Mesendoderm (in vitro differentiated cells): ENCODE results near the gene KRTAP24-1.

Source experiments
- DNase-seq: peaks from one replicate; pipeline ENCODE4 v3.0.0; 2013
- H2AK5ac ChIP-seq: 2 replicates; pipeline ENCODE4 v1.6.1; 2013; ENCODE audit warnings: low read length, inconsistent platforms
- H2BK120ac ChIP-seq: 2 replicates; pipeline ENCODE4 v1.6.1; 2013; ENCODE audit warnings: low read depth, mild to moderate bottlenecking, low read length, moderate library complexity, mixed read lengths
- H2BK15ac ChIP-seq: replicated peaks from 2 replicates; pipeline ENCODE4 v1.6.1; 2013; ENCODE audit warnings: low read depth, mild to moderate bottlenecking, moderate library complexity
- H2BK5ac ChIP-seq: 2 replicates; pipeline ENCODE4 v1.6.1; 2013; ENCODE audit warnings: low read length, inconsistent platforms
- H3K18ac ChIP-seq: 2 replicates; pipeline ENCODE4 v1.6.1; 2013; ENCODE audit warnings: mild to moderate bottlenecking, low read length, mixed read lengths
- H3K23ac ChIP-seq: one replicate; pipeline ENCODE4 v1.6.1; 2013; ENCODE audit warnings: low read length
- H3K27ac ChIP-seq: 2 replicates; pipeline ENCODE4 v1.5.1; 2013; ENCODE audit warnings: low read depth, mild to moderate bottlenecking, inconsistent platforms, low read length, moderate library complexity
- H3K27me3 ChIP-seq: 2 replicates; pipeline ENCODE4 v1.6.1; 2013; ENCODE audit warnings: low read length, control low read depth, mild to moderate bottlenecking, inconsistent platforms; ENCODE audit not compliant: insufficient read depth, poor library complexity
- H3K36me3 ChIP-seq: 2 replicates; pipeline ENCODE4 v1.6.1; 2013; ENCODE audit warnings: low read length, inconsistent platforms; ENCODE audit not compliant: control insufficient read depth, insufficient read depth
- H3K4ac ChIP-seq: one replicate; pipeline ENCODE4 v1.6.1; 2013; ENCODE audit warnings: low read depth, mild to moderate bottlenecking, low read length, moderate library complexity
- H3K4me1 ChIP-seq: 2 replicates; pipeline ENCODE4 v1.6.1; 2013; ENCODE audit warnings: low read depth, low read length, inconsistent platforms; ENCODE audit not compliant: control insufficient read depth
- H3K4me2 ChIP-seq: 2 replicates; pipeline ENCODE4 v1.6.1; 2013; ENCODE audit warnings: low read length
- H3K4me3 ChIP-seq: 2 replicates; pipeline ENCODE4 v1.5.1; 2013; ENCODE audit warnings: mild to moderate bottlenecking, low read length
- H3K56ac ChIP-seq: one replicate; pipeline ENCODE4 v1.6.1; 2013; ENCODE audit warnings: low read length
- H3K79me1 ChIP-seq: 2 replicates; pipeline ENCODE4 v1.6.1; 2013; ENCODE audit warnings: low read length, inconsistent platforms
- H3K79me2 ChIP-seq: 2 replicates; pipeline ENCODE4 v1.6.1; 2013; ENCODE audit warnings: mild to moderate bottlenecking, low read length; ENCODE audit not compliant: control insufficient read depth, insufficient read depth
- H3K9ac ChIP-seq: 2 replicates; pipeline ENCODE4 v1.6.1; 2013; ENCODE audit warnings: low read length, inconsistent platforms
- H4K5ac ChIP-seq: one replicate; pipeline ENCODE4 v1.6.1; 2013; ENCODE audit warnings: low read length
- H4K8ac ChIP-seq: one replicate; pipeline ENCODE4 v1.6.1; 2013; ENCODE audit warnings: low read depth, mild to moderate bottlenecking, control low read depth, low read length, moderate library complexity
- WGBS: extraction: QIAGEN DNeasy Blood & Tissue Kit; methylation state at CpG from one replicate; pipeline ENCODE4 v1.1.7; 2013; ENCODE audit warnings: low lambda C conversion rate, missing lambda C conversion rate; ENCODE audit not compliant: insufficient coverage; ENCODE audit errors: extremely low coverage; 5-methylcytosine and 5-hydroxymethylcytosine counted together

The KRTAP24-1 gene

DNA sequence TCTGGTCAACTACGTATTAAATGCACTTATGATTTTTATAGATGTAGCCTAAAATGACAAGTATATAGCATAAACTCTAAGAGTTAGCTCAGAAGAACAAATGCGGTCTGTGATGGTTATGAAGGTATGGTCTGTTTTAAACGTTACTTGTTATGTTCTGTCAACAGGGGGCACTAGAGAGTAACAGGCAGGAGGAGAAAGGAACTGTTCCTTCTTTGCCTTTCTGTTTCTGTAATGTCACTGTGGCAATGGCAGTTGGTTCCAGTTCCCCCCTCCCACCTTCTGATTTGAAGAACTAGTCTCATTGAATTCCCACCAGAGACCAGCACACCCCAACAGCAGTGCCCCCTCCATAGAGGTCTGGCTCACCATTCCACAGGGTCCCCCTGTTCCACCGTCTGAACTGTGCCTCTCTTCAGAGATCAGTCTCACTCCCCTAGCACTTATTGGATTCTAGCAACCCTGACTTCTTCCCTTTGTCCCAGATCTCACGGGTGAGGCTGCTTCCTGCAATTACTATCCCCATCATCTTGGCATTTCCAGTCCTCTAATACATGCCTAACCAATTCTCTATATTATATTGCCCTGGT is 14.0 kb downstream of the KRTAP24-1 start:
- Histone ChIP-seq H3K4me2 (no peak overlapping the region), H3K79me2 (no peaks in the 10 kb centered on the region), H3K79me1 (no peaks in the 10 kb centered on the region), H2BK15ac (no peak overlapping the region), H4K8ac (no peak overlapping the region), H3K56ac (no peak overlapping the region), H2BK5ac (no peak overlapping the region), H3K27me3 (no peaks in the 10 kb centered on the region), H3K36me3 (no peaks in the 10 kb centered on the region), H3K4ac (no peak overlapping the region), H3K27ac (no peak overlapping the region), H2AK5ac (no peak overlapping the region), H3K23ac (no peak overlapping the region), H3K9ac (no peak overlapping the region), H3K4me3 (no peak overlapping the region), H3K4me1 (no peaks in the 10 kb centered on the region), H3K18ac (no peak overlapping the region), H4K5ac (no peak overlapping the region), H2BK120ac (no peak overlapping the region)
- peak; percentile 77 for DNase-seq
- WGBS = no CpG with 5 or more reads among the region's 5 CpGs

- no peak overlapping the region for H3K27ac ChIP-seq
- H3K4me1 ChIP-seq = no peaks in the 10 kb centered on the region
- H3K4ac ChIP-seq = no peak overlapping the region
- no peak overlapping the region for H3K9ac ChIP-seq
- no peaks in the 10 kb centered on the region for H3K79me2 ChIP-seq
- DNase-seq = peak; percentile 83
- no peaks in the 10 kb centered on the region for H3K79me1 ChIP-seq
- H3K4me2 ChIP-seq = no peak overlapping the region
- no peak overlapping the region for H2AK5ac ChIP-seq
- H4K5ac ChIP-seq = no peak overlapping the region
- H3K23ac ChIP-seq = no peak overlapping the region
- H3K27me3 ChIP-seq = no peaks in the 10 kb centered on the region
- H3K36me3 ChIP-seq = no peaks in the 10 kb centered on the region
- H3K56ac ChIP-seq = no peak overlapping the region
- H4K8ac ChIP-seq = no peak overlapping the region
- no peak overlapping the region for H3K18ac ChIP-seq
- no peak overlapping the region for H2BK5ac ChIP-seq
- H3K4me3 ChIP-seq = no peak overlapping the region
- WGBS = no CpG with 5 or more reads among the region's 4 CpGs
- H2BK120ac ChIP-seq = no peak overlapping the region
- no peak overlapping the region for H2BK15ac ChIP-seq
Measured at GRCh38 chr21:30257773-30258172, 25.0 kb downstream of the KRTAP24-1 start.

DNA sequence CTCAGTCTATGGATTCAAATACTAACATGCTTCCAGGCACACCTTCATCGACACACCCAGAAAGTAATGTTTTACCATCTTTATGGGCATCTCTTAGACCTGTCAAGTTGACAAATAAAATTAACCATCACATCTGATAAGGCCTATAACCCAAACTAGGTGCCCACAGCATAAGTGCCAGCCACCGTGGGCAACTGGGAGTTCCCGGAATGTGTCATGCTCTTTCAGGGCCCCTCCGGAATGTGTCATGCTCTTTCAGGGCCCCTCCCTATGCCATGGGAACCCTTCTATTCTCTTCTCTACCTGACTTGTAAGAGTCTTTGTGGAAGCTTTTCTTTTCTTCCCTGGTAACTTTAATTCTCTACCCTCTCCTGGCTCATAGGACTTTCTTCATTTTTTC is 26.6 kb downstream of the KRTAP24-1 start:
- no peak overlapping the region for H3K27ac ChIP-seq
- DNase-seq = no peak
- no peak overlapping the region for H3K4ac ChIP-seq
- no peak overlapping the region for H3K4me3 ChIP-seq
- H3K79me2 ChIP-seq = no peaks in the 10 kb centered on the region
- H3K23ac ChIP-seq = no peak overlapping the region
- no peak overlapping the region for H3K4me2 ChIP-seq
- H3K56ac ChIP-seq = no peak overlapping the region
- H4K5ac ChIP-seq = no peak overlapping the region
- H3K79me1 ChIP-seq = no peaks in the 10 kb centered on the region
- H2AK5ac ChIP-seq = no peak overlapping the region
- no peaks in the 10 kb centered on the region for H3K36me3 ChIP-seq
- H2BK5ac ChIP-seq = no peak overlapping the region
- no peak overlapping the region for H4K8ac ChIP-seq
- H3K9ac ChIP-seq = no peak overlapping the region
- WGBS = no CpG with 5 or more reads among the region's 4 CpGs
- H2BK15ac ChIP-seq = no peak overlapping the region
- H2BK120ac ChIP-seq = no peak overlapping the region
- H3K18ac ChIP-seq = no peak overlapping the region
- H3K4me1 ChIP-seq = no peaks in the 10 kb centered on the region
- no peaks in the 10 kb centered on the region for H3K27me3 ChIP-seq

GRCh38 chr21:30255679-30256078 is 27.1 kb downstream of the KRTAP24-1 start:
- H3K9ac ChIP-seq = no peak overlapping the region
- no peaks in the 10 kb centered on the region for H3K36me3 ChIP-seq
- H4K5ac ChIP-seq = no peak overlapping the region
- no peak overlapping the region for H3K23ac ChIP-seq
- no peaks in the 10 kb centered on the region for H3K79me1 ChIP-seq
- no peaks in the 10 kb centered on the region for H3K79me2 ChIP-seq
- H3K4ac ChIP-seq = no peak overlapping the region
- no peak overlapping the region for H2AK5ac ChIP-seq
- no peak overlapping the region for H3K27ac ChIP-seq
- no peak overlapping the region for H4K8ac ChIP-seq
- H2BK15ac ChIP-seq = no peak overlapping the region
- no peak overlapping the region for H3K56ac ChIP-seq
- H3K18ac ChIP-seq = no peak overlapping the region
- no peak for DNase-seq
- no peaks in the 10 kb centered on the region for H3K27me3 ChIP-seq
- H3K4me3 ChIP-seq = no peak overlapping the region
- H2BK5ac ChIP-seq = no peak overlapping the region
- no peak overlapping the region for H2BK120ac ChIP-seq
- no peaks in the 10 kb centered on the region for H3K4me1 ChIP-seq
- no CpG with 5 or more reads among the region's 1 CpG for WGBS
- no peak overlapping the region for H3K4me2 ChIP-seq

- Histone ChIP-seq H3K79me1 (no peaks in the 10 kb centered on the region), H3K27ac (no peak overlapping the region), H2BK5ac (no peak overlapping the region), H3K4me2 (no peak overlapping the region), H3K4me3 (no peak overlapping the region), H4K8ac (no peak overlapping the region), H2BK120ac (no peak overlapping the region), H2AK5ac (no peak overlapping the region), H3K56ac (no peak overlapping the region), H3K23ac (no peak overlapping the region), H3K4ac (no peak overlapping the region), H3K18ac (no peak overlapping the region), H4K5ac (no peak overlapping the region), H3K4me1 (no peaks in the 10 kb centered on the region), H3K9ac (no peak overlapping the region), H3K27me3 (no peaks in the 10 kb centered on the region), H3K36me3 (no peaks in the 10 kb centered on the region), H3K79me2 (no peaks in the 10 kb centered on the region), H2BK15ac (no peak overlapping the region)
- WGBS = no CpG with 5 or more reads among the region's 1 CpG
- DNase-seq = no peak
Measured at GRCh38 chr21:30251781-30252180, 31.0 kb downstream of the KRTAP24-1 start.

- no CpG with 5 or more reads among the region's 3 CpGs for WGBS
Measured at GRCh38 chr21:30249936-30250335, 32.8 kb downstream of the KRTAP24-1 start.

More at GRCh38 chr21:30249936-30250335, 32.8 kb downstream of the KRTAP24-1 start:
- no peak overlapping the region for H2BK15ac ChIP-seq
- no peak overlapping the region for H3K4me3 ChIP-seq
- no peak overlapping the region for H3K4ac ChIP-seq
- H3K27me3 ChIP-seq = no peaks in the 10 kb centered on the region
- H3K36me3 ChIP-seq = no peaks in the 10 kb centered on the region
- no peak overlapping the region for H2AK5ac ChIP-seq
- no peak for DNase-seq
- no peak overlapping the region for H3K27ac ChIP-seq
- no peak overlapping the region for H3K18ac ChIP-seq
- H4K8ac ChIP-seq = no peak overlapping the region
- no peak overlapping the region for H3K23ac ChIP-seq
- H3K56ac ChIP-seq = no peak overlapping the region
- no peak overlapping the region for H3K4me2 ChIP-seq
- no peak overlapping the region for H4K5ac ChIP-seq
- no peak overlapping the region for H2BK5ac ChIP-seq
- H3K79me2 ChIP-seq = no peaks in the 10 kb centered on the region
- H3K79me1 ChIP-seq = no peaks in the 10 kb centered on the region
- no peak overlapping the region for H3K9ac ChIP-seq
- H2BK120ac ChIP-seq = no peak overlapping the region
- H3K4me1 ChIP-seq = no peaks in the 10 kb centered on the region
